SH-SY5Y (cell line): Measurements from ENCODE around the gene OBP2B.

Source experiments
- GATA2 ChIP-seq: IDR thresholded peaks from 2 replicates; pipeline ENCODE4 v1.6.1; 2011; ENCODE audit warnings: mild to moderate bottlenecking, low read depth, low read length
- GATA3 ChIP-seq: IDR thresholded peaks from 2 replicates; pipeline ENCODE4 v1.6.1; 2011; ENCODE audit warnings: low read depth, mild to moderate bottlenecking, low read length, moderate library complexity

Gene OBP2B

GRCh38 chr9:133182151-133182550 lies 26.9 kb downstream of the OBP2B start:
- TF ChIP-seq GATA3 (no peak), GATA2 (no peak)

GRCh38 chr9:133181561-133181960 lies 27.5 kb downstream of the OBP2B start:
- TF ChIP-seq GATA3 (no peak), GATA2 (no peak)

GRCh38 chr9:133180953-133181352 lies 28.1 kb downstream of the OBP2B start:
- no peak for TF ChIP-seq GATA2
- TF ChIP-seq GATA3: no peak

GRCh38 chr9:133173056-133173455 lies 36.0 kb downstream of the OBP2B start:
- TF ChIP-seq GATA2: no peak

GRCh38 chr9:133171161-133171961 lies 37.7 kb downstream of the OBP2B start:
- TF ChIP-seq GATA3 (no peak), GATA2 (no peak)

- TF ChIP-seq GATA3: no peak
- TF ChIP-seq GATA2: no peak
Observed at GRCh38 chr9:133170716-133171115, 38.3 kb downstream of the OBP2B start.

- TF ChIP-seq GATA3 (no peak), GATA2 (no peak)
Observed at GRCh38 chr9:133169102-133169501, 39.9 kb downstream of the OBP2B start.

GRCh38 chr9:133168432-133168831 lies 40.6 kb downstream of the OBP2B start:
- TF ChIP-seq GATA3 (no peak), GATA2 (no peak)

GRCh38 chr9:133167769-133168168 lies 41.3 kb downstream of the OBP2B start:
- no peak for TF ChIP-seq GATA2
- no peak for TF ChIP-seq GATA3

- TF ChIP-seq GATA2 (no peak), GATA3 (no peak)
Observed at GRCh38 chr9:133167096-133167730, 41.8 kb downstream of the OBP2B start.

GRCh38 chr9:133166392-133166791 lies 42.7 kb downstream of the OBP2B start:
- no peak for TF ChIP-seq GATA3
- TF ChIP-seq GATA2: no peak

- TF ChIP-seq GATA3: no peak
- no peak for TF ChIP-seq GATA2
Observed at GRCh38 chr9:133165452-133165730, 43.7 kb downstream of the OBP2B start.

- no peak for TF ChIP-seq GATA3
- no peak for TF ChIP-seq GATA2
Observed at GRCh38 chr9:133164191-133164590, 44.9 kb downstream of the OBP2B start.

GRCh38 chr9:133163504-133164172 lies 45.4 kb downstream of the OBP2B start, which contains the start of gene GBGT1:
Gene GBGT1 (minus strand): TSS chr9:133163914. CDS start chr9:133162412, 1,502 bp downstream.
- no peak for TF ChIP-seq GATA2

- TF ChIP-seq GATA2 (no peak), GATA3 (no peak)
Observed at GRCh38 chr9:133162861-133163503, 46.1 kb downstream of the OBP2B start.
